Lower leg skin (tissue), 4 donors: ENCODE data around the gene RNGTT. TPM values are rescaled to one million over a fixed set of nuclear protein-coding genes. Genes with fewer than 3 reads are reported as not detected.

Experiments used
- DNase-seq, 2 donors: peaks; one replicate each; pipeline ENCODE4 v3.0.0-alpha.2; 2019; ENCODE audit warnings: low spot score in 2 of 2
- H3K4me3 ChIP-seq: fragments of 200-600 bp; sonication (generic); 2 replicates; pipeline ENCODE4 v1.5.1; 2017; ENCODE audit warnings: mild to moderate bottlenecking, low read depth; ENCODE audit not compliant: poor library complexity, severe bottlenecking
- POLR2A ChIP-seq, 2 donors: fragments of 450-650 bp; IDR thresholded peaks; one replicate each; pipeline ENCODE4 v1.6.1; 2016 to 2017; ENCODE audit warnings: antibody characterized with exemption in 2 of 2, mild to moderate bottlenecking in 1 of 2, moderate library complexity in 1 of 2
- WGBS, 2 donors: methylation state at CpG; one replicate each; pipeline ENCODE4 v1.1.5; 2018; 5-methylcytosine and 5-hydroxymethylcytosine counted together
- intact Hi-C: fragments of 100-400 bp; cut with DNase I; formaldehyde crosslinking; loops from one replicate; pipeline ENCODE4 v1.15.0; 2023; ENCODE audit warnings: low total_unique reads
- total RNA-seq, 4 donors: library from RNA; depleted of rRNA; stranded (reverse); fragments of >200 nt; gene quantifications; one replicate each; pipeline ENCODE4 v1.1.0, GENCODE V29; 2016
- TF ChIP-seq, protein P1 (sequence below), 3 donors: fragments of 450-650 bp; IDR thresholded peaks; one replicate each; pipeline ENCODE4 v1.5.1; 2016; ENCODE audit warnings: antibody characterized with exemption in 3 of 3, mild to moderate bottlenecking in 3 of 3, moderate library complexity in 2 of 3

The RNGTT gene
- total RNA-seq, 4 donors from 2014 or later, result 9.3 to 12.0 (median 11.1) TPM

- intact Hi-C loops, result no loop called here
- whole genome bisulfite sequencing, 2 donors, result 57 to 73% methylated on average over 1 of the region's 1 CpG
- TF ChIP-seq POLR2A (IDR thresholded peaks at IDR 0.05), result no peak
- TF ChIP-seq, protein P1, sequence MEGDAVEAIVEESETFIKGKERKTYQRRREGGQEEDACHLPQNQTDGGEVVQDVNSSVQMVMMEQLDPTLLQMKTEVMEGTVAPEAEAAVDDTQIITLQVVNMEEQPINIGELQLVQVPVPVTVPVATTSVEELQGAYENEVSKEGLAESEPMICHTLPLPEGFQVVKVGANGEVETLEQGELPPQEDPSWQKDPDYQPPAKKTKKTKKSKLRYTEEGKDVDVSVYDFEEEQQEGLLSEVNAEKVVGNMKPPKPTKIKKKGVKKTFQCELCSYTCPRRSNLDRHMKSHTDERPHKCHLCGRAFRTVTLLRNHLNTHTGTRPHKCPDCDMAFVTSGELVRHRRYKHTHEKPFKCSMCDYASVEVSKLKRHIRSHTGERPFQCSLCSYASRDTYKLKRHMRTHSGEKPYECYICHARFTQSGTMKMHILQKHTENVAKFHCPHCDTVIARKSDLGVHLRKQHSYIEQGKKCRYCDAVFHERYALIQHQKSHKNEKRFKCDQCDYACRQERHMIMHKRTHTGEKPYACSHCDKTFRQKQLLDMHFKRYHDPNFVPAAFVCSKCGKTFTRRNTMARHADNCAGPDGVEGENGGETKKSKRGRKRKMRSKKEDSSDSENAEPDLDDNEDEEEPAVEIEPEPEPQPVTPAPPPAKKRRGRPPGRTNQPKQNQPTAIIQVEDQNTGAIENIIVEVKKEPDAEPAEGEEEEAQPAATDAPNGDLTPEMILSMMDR (IDR thresholded peaks at IDR 0.05), result no peak
- DNase-seq, result no peak
- no peak overlapping the region for H3K4me3 ChIP-seq
Measured at GRCh38 chr6:88848870-88849269, 114.5 kb downstream of the RNGTT start.

GRCh38 chr6:88843040-88843439, 120.4 kb downstream of the RNGTT start:
- no peak overlapping the region for H3K4me3 ChIP-seq
- intact Hi-C loops, result no loop called here
- TF ChIP-seq POLR2A (IDR thresholded peaks at IDR 0.05), result no peak
- TF ChIP-seq, protein P1 (IDR thresholded peaks at IDR 0.05), result no peak
- no peak for DNase-seq

- no peak for DNase-seq
- H3K4me3 ChIP-seq, result no peak overlapping the region
- TF ChIP-seq POLR2A (IDR thresholded peaks at IDR 0.05), result no peak
- TF ChIP-seq, protein P1 (IDR thresholded peaks at IDR 0.05), result no peak
- intact Hi-C loops, result no loop called here
Measured at GRCh38 chr6:88842320-88842719, 121.1 kb downstream of the RNGTT start.

DNA sequence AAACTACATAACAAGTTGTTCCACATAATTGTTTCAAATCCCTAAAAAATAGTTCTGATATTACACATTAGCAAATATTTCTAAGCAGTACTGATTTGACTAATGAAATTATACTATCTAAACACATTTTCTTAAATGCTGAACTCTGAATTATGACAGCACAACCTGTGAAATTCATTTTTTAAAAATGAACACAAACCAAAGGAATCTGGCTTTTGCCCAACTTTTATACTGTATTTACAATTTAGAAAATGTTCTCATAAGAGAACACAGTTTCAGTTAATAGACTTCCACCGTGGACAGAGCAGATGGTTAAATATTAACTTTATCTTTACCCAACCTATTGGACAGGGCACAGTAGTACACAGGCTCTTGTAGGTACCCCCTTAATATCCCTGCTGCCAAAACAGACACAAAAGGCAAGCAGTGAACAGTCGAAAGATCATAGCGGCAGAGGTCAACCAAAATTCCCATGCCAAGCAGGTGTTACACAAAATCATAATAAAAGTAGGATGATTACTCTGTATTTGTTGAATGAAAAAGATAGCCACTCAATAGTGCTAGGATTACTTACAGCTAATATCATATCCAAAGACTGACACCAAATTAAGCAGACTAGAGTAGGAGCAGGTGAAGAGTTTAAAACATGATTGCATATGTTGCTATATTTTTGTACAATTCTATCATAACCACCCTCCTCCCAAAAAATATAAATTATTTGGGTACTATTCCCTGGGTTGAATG, 122.5 kb downstream of the RNGTT start:
- no peak overlapping the region for H3K4me3 ChIP-seq
- no peak for DNase-seq
- TF ChIP-seq POLR2A (IDR thresholded peaks at IDR 0.05), result no peak
- TF ChIP-seq, protein P1 (IDR thresholded peaks at IDR 0.05), result no peak
- WGBS, 2 donors, result 66 to 70% methylated on average over 3 of the region's 3 CpGs
- intact Hi-C loops, result no loop called here

DNA sequence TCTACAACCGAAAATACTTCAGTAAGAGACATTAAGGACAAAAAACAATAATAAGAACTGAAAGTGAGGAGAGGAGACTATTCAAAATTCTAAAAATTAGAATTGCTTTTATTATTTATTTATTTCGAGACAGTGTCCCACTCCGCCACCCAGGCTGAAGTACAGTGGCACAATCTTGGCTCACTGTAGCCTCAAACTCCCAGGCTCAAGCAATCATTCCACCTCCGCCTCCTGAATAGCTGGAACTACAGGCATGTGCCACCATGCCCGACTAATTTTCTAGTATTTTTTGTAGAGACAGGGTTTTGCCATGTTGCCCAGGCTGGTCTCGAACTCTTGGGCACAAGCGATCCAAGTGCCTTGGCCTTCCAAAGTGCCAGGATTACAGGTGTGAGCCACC, 123.1 kb downstream of the RNGTT start:
- WGBS, 2 donors, result 86 to 89% methylated on average over 7 of the region's 7 CpGs
- TF ChIP-seq POLR2A (IDR thresholded peaks at IDR 0.05), result no peak
- TF ChIP-seq, protein P1 (IDR thresholded peaks at IDR 0.05), result no peak
- no peak overlapping the region for H3K4me3 ChIP-seq
- intact Hi-C loops, result no loop called here
- DNase-seq, result no peak

- TF ChIP-seq, protein P1 (IDR thresholded peaks at IDR 0.05), result no peak
- no peak for TF ChIP-seq POLR2A (IDR thresholded peaks at IDR 0.05)
- DNase-seq, result no peak
- intact Hi-C loops, result no loop called here
- H3K4me3 ChIP-seq, result no peak overlapping the region
- WGBS, 2 donors, result 96% methylated on average over 5 of the region's 5 CpGs
Measured at GRCh38 chr6:88839280-88839679, 124.1 kb downstream of the RNGTT start.
